NB4 (cell line): Measurements from ENCODE around the gene BRAT1.

Source experiments
- DNase-seq: peaks from one replicate; pipeline ENCODE4 v3.0.0; 2010; ENCODE audit warnings: low read depth
- H3K4me3 ChIP-seq: one replicate; pipeline ENCODE4 v1.5.1; 2011; ENCODE audit warnings: mild to moderate bottlenecking, low read depth, low read length, moderate library complexity
- CTCF ChIP-seq: IDR thresholded peaks from one replicate; pipeline ENCODE4 v1.5.1; 2012; ENCODE audit warnings: low read depth, low read length
- MAX ChIP-seq: IDR thresholded peaks from 2 replicates; pipeline ENCODE4 v1.6.1; 2011; ENCODE audit warnings: low read depth, low read length
- MYC ChIP-seq: IDR thresholded peaks from 2 replicates; pipeline ENCODE4 v1.6.1; 2011; ENCODE audit warnings: low read depth, low read length
- POLR2A ChIP-seq: IDR thresholded peaks from 2 replicates; pipeline ENCODE4 v1.6.1; 2011; ENCODE audit warnings: mild to moderate bottlenecking; ENCODE audit not compliant: insufficient read length; ENCODE audit errors: extremely low read depth

BRAT1 gene

GRCh38 chr7:2517026-2517425, 38.3 kb downstream of the BRAT1 start:
- H3K4me3 ChIP-seq: no peak overlapping the region
- no peak for TF ChIP-seq POLR2A
- TF ChIP-seq MAX: no peak
- TF ChIP-seq MYC: no peak
- no peak for TF ChIP-seq CTCF
- DNase-seq: no peak

GRCh38 chr7:2516194-2516555, 39.1 kb downstream of the BRAT1 start:
- no peak for DNase-seq
- H3K4me3 ChIP-seq: no peak overlapping the region
- no peak for TF ChIP-seq MAX
- TF ChIP-seq MYC: no peak

- no peak overlapping the region for H3K4me3 ChIP-seq
- DNase-seq: no peak
- TF ChIP-seq MYC (no peak), CTCF (no peak), MAX (no peak), POLR2A (no peak)
Observed at GRCh38 chr7:2515424-2516193, 39.7 kb downstream of the BRAT1 start.

- no peak overlapping the region for H3K4me3 ChIP-seq
- DNase-seq: no peak
- TF ChIP-seq POLR2A (no peak), MYC (no peak), MAX (no peak), CTCF (no peak)
Observed at GRCh38 chr7:2514473-2515423, 40.6 kb downstream of the BRAT1 start.

GRCh38 chr7:2513702-2514101, 41.6 kb downstream of the BRAT1 start:
- no peak overlapping the region for H3K4me3 ChIP-seq
- DNase-seq: no peak
- TF ChIP-seq POLR2A: no peak
- TF ChIP-seq CTCF: no peak
- no peak for TF ChIP-seq MYC
- no peak for TF ChIP-seq MAX

GRCh38 chr7:2512713-2513112, 42.6 kb downstream of the BRAT1 start:
- DNase-seq: no peak
- no peak overlapping the region for H3K4me3 ChIP-seq
- TF ChIP-seq MAX (no peak), MYC (no peak), CTCF (no peak), POLR2A (no peak)
